Suprapubic skin (tissue), 4 donors: Measurements from ENCODE around the gene CCDC174.

Experiments used
- CTCF ChIP-seq, 2 donors: fragments of 200-600 bp in 1 of 2; fragments of 450-650 bp in 1 of 2; sonication (generic) in 1 of 2; IDR thresholded peaks; one replicate each; pipeline ENCODE4 v1.5.1; 2016 to 2019; ENCODE audit warnings: antibody characterized with exemption in 2 of 2, mild to moderate bottlenecking in 1 of 2, moderate library complexity in 1 of 2
- EP300 ChIP-seq: sonication (generic); formaldehyde crosslinking; IDR thresholded peaks from one replicate; pipeline ENCODE4 v1.6.1; 2017; ENCODE audit warnings: antibody characterized with exemption
- POLR2A ChIP-seq, 2 donors: fragments of 450-650 bp; IDR thresholded peaks; one replicate each; pipeline ENCODE4 v1.6.1; 2017; ENCODE audit warnings: antibody characterized with exemption in 2 of 2, mild to moderate bottlenecking in 2 of 2, moderate library complexity in 2 of 2
- POLR2AphosphoS5 ChIP-seq, 3 donors: sonication (generic); formaldehyde crosslinking; IDR thresholded peaks; one replicate each; pipeline ENCODE4 v1.6.1; 2017; ENCODE audit warnings: antibody characterized with exemption in 3 of 3

GRCh38 chr3:14631687-14632441 is 19.7 kb upstream of the CCDC174 start:
- TF ChIP-seq EP300 (no peak), CTCF (IDR thresholded peaks at IDR 0.05) (no peak), POLR2AphosphoS5 (IDR thresholded peaks at IDR 0.05) (no peak), POLR2A (IDR thresholded peaks at IDR 0.05) (no peak)
